HCT116 (cell line): ENCODE results near the gene C2CD2. TPM values are rescaled to one million over a fixed set of nuclear protein-coding genes. Genes with fewer than 3 reads are reported as not detected.

Experiments used
- ATAC-seq: fragments of 200-7000 bp; cut with Tn5 transposase; 2 replicates; pipeline ENCODE4 v1.9.1; 2020; ENCODE audit warnings: mild to moderate bottlenecking, moderate library complexity
- BruUV-seq: library from RNA; stranded (reverse); fragments of 400-500 nt; replicated peaks from 2 replicates; lab custom pipeline; 2021; lab: Mats Ljungman, UMichigan
- CTCF ChIA-PET: fragments of 300-600 bp; sonication (Branson Sonifier 250); formaldehyde crosslinking; loops from one replicate; lab custom pipeline; 2021; ENCODE audit warnings: antibody characterized with exemption; lab: Charles Lee
- POLR2A ChIA-PET: fragments of 300-600, 350-600 bp; sonication (Branson Sonifier 250); formaldehyde crosslinking; loops from one replicate; lab custom pipeline; 2021; ENCODE audit warnings: antibody characterized with exemption; lab: Charles Lee
- RAD21 ChIA-PET, 2 experiments: fragments of 300-600 bp; sonication (Branson Sonifier 250); formaldehyde crosslinking; loops; one replicate each; lab custom pipeline; 2023; ENCODE audit warnings: low total read pairs in 2 of 2; ENCODE audit not compliant: uncharacterized antibody in 2 of 2, unreplicated experiment in 2 of 2, low non-redundant PET in 1 of 2; lab: Charles Lee
- DNase-seq: peaks from one replicate; pipeline ENCODE4 v3.0.0-alpha.2; 2010; ENCODE audit warnings: low read depth, low spot score
- H2AFZ ChIP-seq: fragments of 200-600 bp; shearing (Covaris generic), sonication (generic); 2 replicates; pipeline ENCODE4 v1.6.1; 2017; ENCODE audit warnings: low read depth, mixed run types, mixed read lengths, antibody characterized with exemption, low read length; ENCODE audit not compliant: poor library complexity, severe bottlenecking
- H3K27ac ChIP-seq: 2 replicates; pipeline ENCODE4 v1.5.1; 2012; ENCODE audit warnings: low read depth, low read length
- H3K27me3 ChIP-seq: fragments of 200-600 bp; sonication (generic); 2 replicates; pipeline ENCODE4 v1.6.1; 2016; ENCODE audit warnings: mixed run types, low read length, mixed read lengths; ENCODE audit not compliant: insufficient read depth
- H3K36me3 ChIP-seq, 2 experiments: fragments of 200-500 bp in 1 of 2; fragments of 200-600 bp in 1 of 2; sonication (Bioruptor generic) in 1 of 2; sonication (generic) in 1 of 2; 2 replicates each; pipeline versions ENCODE4 v1.5.1 to v1.6.1; 2014 to 2016; ENCODE audit warnings: low read length in 2 of 2, inconsistent platforms in 1 of 2, mixed read lengths in 1 of 2, mixed run types in 1 of 2; ENCODE audit not compliant: insufficient read depth in 2 of 2, control insufficient read depth in 1 of 2
- H3K4me1 ChIP-seq, 2 experiments: fragments of 200-600 bp in 1 of 2; sonication (generic) in 1 of 2; 2 replicates each; pipeline versions ENCODE4 v1.5.1 to v1.6.1; 2012 to 2017; ENCODE audit warnings: low read length in 2 of 2, inconsistent platforms in 1 of 2, mild to moderate bottlenecking in 1 of 2, mixed read lengths in 1 of 2, mixed run types in 1 of 2, moderate library complexity in 1 of 2; ENCODE audit not compliant: insufficient read depth in 2 of 2, control insufficient read depth in 1 of 2
- H3K4me2 ChIP-seq: fragments of 200-600 bp; sonication (generic); 2 replicates; pipeline ENCODE4 v1.6.1; 2017; ENCODE audit warnings: mixed run types, low read length, mixed read lengths
- H3K4me3 ChIP-seq, 2 experiments: fragments of 200-600 bp in 1 of 2; sonication (generic) in 1 of 2; replicated peaks in 1 of 2; 2 replicates each; pipeline ENCODE4 v1.5.1; 2011 to 2016; ENCODE audit warnings: low read length in 2 of 2, control low read depth in 1 of 2, low read depth in 1 of 2, mild to moderate bottlenecking in 1 of 2, mixed read lengths in 1 of 2, mixed run types in 1 of 2
- H3K79me2 ChIP-seq: fragments of 200-600 bp; sonication (generic); 2 replicates; pipeline ENCODE4 v1.6.1; 2017; ENCODE audit warnings: mild to moderate bottlenecking, mixed run types, low read length, moderate library complexity, mixed read lengths; ENCODE audit not compliant: insufficient read depth
- H3K9ac ChIP-seq: fragments of 200-600 bp; sonication (generic); 2 replicates; pipeline ENCODE4 v1.6.1; 2016; ENCODE audit warnings: low read length, mixed read lengths
- H3K9me2 ChIP-seq: fragments of 200-600 bp; sonication (generic), shearing (Covaris generic); 2 replicates; pipeline ENCODE4 v1.6.1; 2017; ENCODE audit warnings: mixed run types, mild to moderate bottlenecking, moderate library complexity; ENCODE audit not compliant: insufficient read depth
- H3K9me3 ChIP-seq, 2 experiments: fragments of 200-500 bp in 1 of 2; fragments of 200-600 bp in 1 of 2; sonication (Bioruptor generic) in 1 of 2; sonication (generic) in 1 of 2; 2 replicates each; pipeline ENCODE4 v1.6.1; 2014 to 2017; ENCODE audit warnings: low read length in 2 of 2, mixed read lengths in 2 of 2, inconsistent platforms in 1 of 2, low read depth in 1 of 2, mild to moderate bottlenecking in 1 of 2, mixed run types in 1 of 2, moderate library complexity in 1 of 2; ENCODE audit not compliant: control insufficient read depth in 1 of 2, insufficient read depth in 1 of 2
- H4K20me1 ChIP-seq: fragments of 200-600 bp; sonication (generic), shearing (Covaris generic); 2 replicates; pipeline ENCODE4 v1.6.1; 2017; ENCODE audit warnings: mixed run types, mild to moderate bottlenecking, moderate library complexity; ENCODE audit not compliant: insufficient read depth
- CEBPB ChIP-seq: IDR thresholded peaks from 2 replicates; pipeline ENCODE4 v1.6.1; 2012; ENCODE audit warnings: low read depth
- EGR1 ChIP-seq: IDR thresholded peaks from 2 replicates; pipeline ENCODE4 v1.6.1; 2012; ENCODE audit warnings: low read depth
- EZH2 ChIP-seq: fragments of 200-600 bp; sonication (generic); IDR thresholded peaks from 2 replicates; pipeline ENCODE4 v1.6.1; 2017; ENCODE audit warnings: antibody characterized with exemption, mixed run types
- EZH2phosphoT487 ChIP-seq: fragments of 200-600 bp; IDR thresholded peaks from 2 replicates; pipeline ENCODE4 v1.6.1; 2018; ENCODE audit warnings: antibody characterized with exemption, borderline replicate concordance
- FOSL1 ChIP-seq: IDR thresholded peaks from 2 replicates; pipeline ENCODE4 v1.6.1; 2012; ENCODE audit warnings: low read depth
- JUND ChIP-seq: IDR thresholded peaks from 2 replicates; pipeline ENCODE4 v1.6.1; 2012
- POLR2A ChIP-seq: IDR thresholded peaks from 2 replicates; pipeline ENCODE4 v1.7.0; 2011; ENCODE audit warnings: borderline replicate concordance; ENCODE audit not compliant: insufficient read depth, insufficient read length; ENCODE audit errors: extremely low read depth
- RAD21 ChIP-seq: IDR thresholded peaks from 2 replicates; pipeline ENCODE4 v1.6.1; 2012; ENCODE audit warnings: low read depth, mild to moderate bottlenecking
- REST ChIP-seq: IDR thresholded peaks from 2 replicates; pipeline ENCODE4 v1.6.1; 2012; ENCODE audit warnings: low read depth
- SP1 ChIP-seq: IDR thresholded peaks from 2 replicates; pipeline ENCODE4 v1.6.1; 2012; ENCODE audit warnings: low read depth
- SRF ChIP-seq: IDR thresholded peaks from 2 replicates; pipeline ENCODE4 v1.6.1; 2012; ENCODE audit warnings: low read depth
- YY1 ChIP-seq: IDR thresholded peaks from 2 replicates; pipeline ENCODE4 v1.6.1; 2011; ENCODE audit warnings: low read length, low read depth, moderate library complexity, mild to moderate bottlenecking; ENCODE audit not compliant: insufficient replicate concordance; ENCODE audit errors: extremely low read depth
- ZNF274 ChIP-seq: fragments of 200-500 bp; sonication (Bioruptor generic); IDR thresholded peaks from 2 replicates; pipeline ENCODE4 v1.6.1; 2014; ENCODE audit warnings: mild to moderate bottlenecking, low read depth, low read length, inconsistent platforms
- intact Hi-C: fragments of 100-400 bp; cut with micrococcal nuclease; formaldehyde crosslinking; loops from 2 replicates; pipeline ENCODE4 v1.10.0; 2022
- total RNA-seq: library from RNA; stranded (reverse); gene quantifications from one replicate; pipeline ENCODE4 v1.2.1, GENCODE V29; 2021; ENCODE audit not compliant: unreplicated experiment
- TF ChIP-seq, protein P1 (sequence below): IDR thresholded peaks from 2 replicates; pipeline ENCODE4 v1.6.1; 2011; ENCODE audit warnings: mild to moderate bottlenecking, low read length, moderate library complexity; ENCODE audit not compliant: insufficient replicate concordance; ENCODE audit errors: extremely low read depth

C2CD2 gene
- total RNA-seq, 1 experiment from 2014 or later: 22.0 TPM

DNA sequence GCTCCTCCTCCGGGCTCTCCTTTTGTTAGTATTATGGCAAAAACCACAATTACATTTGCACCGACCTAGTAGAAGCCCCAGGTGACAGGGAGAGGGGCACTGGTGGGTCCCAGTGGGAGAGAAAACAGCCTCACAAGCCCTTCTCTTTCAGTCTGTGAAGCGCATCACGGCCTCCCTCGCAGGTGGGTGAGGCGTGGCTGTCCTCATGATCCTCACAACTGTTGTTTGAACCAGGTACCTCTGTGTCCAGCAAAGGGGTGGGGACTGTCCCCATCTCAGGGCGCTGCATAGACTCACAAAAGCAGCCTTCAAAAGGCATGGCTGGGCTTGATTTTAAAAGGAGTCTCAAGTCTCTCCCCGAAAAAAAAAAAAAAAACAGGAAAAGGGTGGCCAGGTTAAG is 7.9 kb upstream of the C2CD2 start:
- no peak overlapping the region for H3K4me2 ChIP-seq
- H3K9me3 ChIP-seq: no peaks in the 10 kb centered on the region
- H3K27ac ChIP-seq: no peak overlapping the region
- no peaks in the 10 kb centered on the region for H3K36me3 ChIP-seq
- H2AFZ ChIP-seq: no peak overlapping the region
- no peak for DNase-seq
- intact Hi-C loops: no loop called here
- H3K4me3 ChIP-seq: no peak overlapping the region
- no peaks in the 10 kb centered on the region for H4K20me1 ChIP-seq
- RAD21 ChIA-PET: no interaction called here
- no peak overlapping the region for H3K9ac ChIP-seq
- peaks cover 18 to 27% of the 10 kb centered on the region in 2 experiments for H3K4me1 ChIP-seq
- H3K9me2 ChIP-seq: no peaks in the 10 kb centered on the region
- H3K27me3 ChIP-seq: no peaks in the 10 kb centered on the region
- CTCF ChIA-PET: no interaction called here
- POLR2A ChIA-PET: no interaction called here
- ATAC-seq: no peak
- TF ChIP-seq SRF (no peak), EZH2phosphoT487 (no peak), REST (no peak), RAD21 (no peak), FOSL1 (no peak), POLR2A (no peak), EGR1 (no peak), YY1 (no peak), JUND (no peak), SP1 (no peak), ZNF274 (no peak), CEBPB (no peak), EZH2 (no peak)
- TF ChIP-seq, protein P1, sequence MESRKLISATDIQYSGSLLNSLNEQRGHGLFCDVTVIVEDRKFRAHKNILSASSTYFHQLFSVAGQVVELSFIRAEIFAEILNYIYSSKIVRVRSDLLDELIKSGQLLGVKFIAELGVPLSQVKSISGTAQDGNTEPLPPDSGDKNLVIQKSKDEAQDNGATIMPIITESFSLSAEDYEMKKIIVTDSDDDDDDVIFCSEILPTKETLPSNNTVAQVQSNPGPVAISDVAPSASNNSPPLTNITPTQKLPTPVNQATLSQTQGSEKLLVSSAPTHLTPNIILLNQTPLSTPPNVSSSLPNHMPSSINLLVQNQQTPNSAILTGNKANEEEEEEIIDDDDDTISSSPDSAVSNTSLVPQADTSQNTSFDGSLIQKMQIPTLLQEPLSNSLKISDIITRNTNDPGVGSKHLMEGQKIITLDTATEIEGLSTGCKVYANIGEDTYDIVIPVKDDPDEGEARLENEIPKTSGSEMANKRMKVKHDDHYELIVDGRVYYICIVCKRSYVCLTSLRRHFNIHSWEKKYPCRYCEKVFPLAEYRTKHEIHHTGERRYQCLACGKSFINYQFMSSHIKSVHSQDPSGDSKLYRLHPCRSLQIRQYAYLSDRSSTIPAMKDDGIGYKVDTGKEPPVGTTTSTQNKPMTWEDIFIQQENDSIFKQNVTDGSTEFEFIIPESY: no peak
- H3K79me2 ChIP-seq: no peaks in the 10 kb centered on the region
- BruUV-seq: no TSS peak
